RWPE2 (cell line): ENCODE data around the gene MCF2L2.

Source experiments
- ATAC-seq: fragments of 200-7000 bp; cut with Tn5 transposase; 3 replicates; pipeline ENCODE4 v1.9.1; 2021; ENCODE audit warnings: low read depth
- DNase-seq: peaks from one replicate; pipeline ENCODE4 v3.0.0-alpha.2; 2020; ENCODE audit warnings: low spot score
- H3K27ac ChIP-seq: fragments of 450-650 bp; 2 replicates; pipeline ENCODE4 v1.5.1; 2017; ENCODE audit warnings: mild to moderate bottlenecking; ENCODE audit not compliant: poor library complexity, severe bottlenecking
- H3K27me3 ChIP-seq: fragments of 250-450 bp; sonication (Bioruptor Pico); 2 replicates; pipeline ENCODE4 v1.5.1; 2021; ENCODE audit warnings: mild to moderate bottlenecking, moderate library complexity; ENCODE audit not compliant: insufficient read depth, poor library complexity, severe bottlenecking
- H3K36me3 ChIP-seq: fragments of 250-450 bp; sonication (Bioruptor Pico); 2 replicates; pipeline ENCODE4 v1.5.1; 2020; ENCODE audit warnings: low read depth, mild to moderate bottlenecking, moderate library complexity
- H3K4me1 ChIP-seq: fragments of 250-450 bp; sonication (Bioruptor Pico); 2 replicates; pipeline ENCODE4 v1.5.1; 2021; ENCODE audit warnings: mild to moderate bottlenecking, moderate library complexity; ENCODE audit not compliant: insufficient read depth, poor library complexity, severe bottlenecking
- H3K4me3 ChIP-seq: fragments of 250-450 bp; sonication (Bioruptor Pico); 2 replicates; pipeline ENCODE4 v1.5.1; 2021; ENCODE audit warnings: mild to moderate bottlenecking, moderate library complexity; ENCODE audit not compliant: severe bottlenecking
- H3K9me3 ChIP-seq: fragments of 250-450 bp; sonication (Bioruptor Pico); 2 replicates; pipeline ENCODE4 v1.5.1; 2021; ENCODE audit warnings: mild to moderate bottlenecking, moderate library complexity; ENCODE audit not compliant: severe bottlenecking
- TF ChIP-seq, protein P1 (sequence below): fragments of 450-650 bp; IDR thresholded peaks from one replicate; pipeline ENCODE4 v1.5.1; 2017; ENCODE audit warnings: mild to moderate bottlenecking, moderate library complexity; ENCODE audit not compliant: poor library complexity, severe bottlenecking

The MCF2L2 gene

DNA sequence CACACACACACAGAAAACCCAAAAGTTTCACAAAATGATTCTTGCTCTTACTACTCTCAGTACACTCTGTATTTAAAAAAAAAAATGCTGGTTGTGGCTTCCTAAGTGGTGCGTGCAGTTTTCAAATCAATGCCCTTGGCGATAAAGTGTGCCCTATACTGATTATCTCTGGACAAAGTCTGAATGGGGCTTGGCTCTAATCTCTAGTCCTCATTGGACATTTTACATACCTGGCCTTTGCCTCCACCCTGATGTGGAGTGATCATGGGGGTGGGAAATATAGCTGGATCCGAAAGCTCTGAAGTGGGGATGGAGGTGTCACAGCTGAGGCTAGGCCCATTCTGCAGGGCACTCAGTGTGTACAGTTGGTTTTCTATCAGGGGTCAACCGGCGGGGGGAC is 161.3 kb downstream of the MCF2L2 start:
- ATAC-seq, result no peak
- TF ChIP-seq, protein P1, sequence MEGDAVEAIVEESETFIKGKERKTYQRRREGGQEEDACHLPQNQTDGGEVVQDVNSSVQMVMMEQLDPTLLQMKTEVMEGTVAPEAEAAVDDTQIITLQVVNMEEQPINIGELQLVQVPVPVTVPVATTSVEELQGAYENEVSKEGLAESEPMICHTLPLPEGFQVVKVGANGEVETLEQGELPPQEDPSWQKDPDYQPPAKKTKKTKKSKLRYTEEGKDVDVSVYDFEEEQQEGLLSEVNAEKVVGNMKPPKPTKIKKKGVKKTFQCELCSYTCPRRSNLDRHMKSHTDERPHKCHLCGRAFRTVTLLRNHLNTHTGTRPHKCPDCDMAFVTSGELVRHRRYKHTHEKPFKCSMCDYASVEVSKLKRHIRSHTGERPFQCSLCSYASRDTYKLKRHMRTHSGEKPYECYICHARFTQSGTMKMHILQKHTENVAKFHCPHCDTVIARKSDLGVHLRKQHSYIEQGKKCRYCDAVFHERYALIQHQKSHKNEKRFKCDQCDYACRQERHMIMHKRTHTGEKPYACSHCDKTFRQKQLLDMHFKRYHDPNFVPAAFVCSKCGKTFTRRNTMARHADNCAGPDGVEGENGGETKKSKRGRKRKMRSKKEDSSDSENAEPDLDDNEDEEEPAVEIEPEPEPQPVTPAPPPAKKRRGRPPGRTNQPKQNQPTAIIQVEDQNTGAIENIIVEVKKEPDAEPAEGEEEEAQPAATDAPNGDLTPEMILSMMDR, result no peak
- Histone ChIP-seq H3K4me1 (peaks cover 85% of the 10 kb centered on the region), H3K4me3 (no peak overlapping the region), H3K27me3 (no peaks in the 10 kb centered on the region), H3K9me3 (no peaks in the 10 kb centered on the region), H3K27ac (peak overlapping the region; percentile 93), H3K36me3 (peaks cover 65% of the 10 kb centered on the region)
- no peak for DNase-seq

DNA sequence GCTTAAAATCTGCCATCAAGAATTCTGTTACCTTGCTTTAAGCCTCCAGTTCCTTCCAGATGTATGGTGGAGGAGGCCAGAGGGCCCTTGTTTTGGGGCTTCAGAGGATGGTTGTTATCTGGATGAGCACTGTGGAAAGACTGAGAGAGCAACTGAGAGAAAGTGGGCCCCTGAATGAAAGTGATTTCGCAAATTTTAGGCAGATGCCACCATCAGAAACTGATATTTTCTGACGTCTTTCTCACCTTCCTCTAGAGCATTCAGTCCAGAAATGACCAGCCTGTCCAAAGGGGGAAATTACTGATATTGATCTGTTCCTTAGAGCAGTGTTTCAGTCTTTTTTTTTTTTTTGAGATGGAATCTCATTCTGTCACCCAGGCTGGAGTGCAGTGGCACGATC is 162.0 kb downstream of the MCF2L2 start:
- peaks cover 83% of the 10 kb centered on the region for H3K4me1 ChIP-seq
- H3K4me3 ChIP-seq, result no peak overlapping the region
- TF ChIP-seq, protein P1, result no peak
- H3K27ac ChIP-seq, result peak overlapping the region; percentile 93
- H3K36me3 ChIP-seq, result peaks cover 60% of the 10 kb centered on the region
- H3K27me3 ChIP-seq, result no peaks in the 10 kb centered on the region
- H3K9me3 ChIP-seq, result no peaks in the 10 kb centered on the region
- ATAC-seq (no peak), DNase-seq (no peak)

GRCh38 chr3:183265834-183266417 is 162.5 kb downstream of the MCF2L2 start:
- H3K9me3 ChIP-seq, result no peaks in the 10 kb centered on the region
- TF ChIP-seq, protein P1, result no peak
- H3K4me3 ChIP-seq, result no peak overlapping the region
- ATAC-seq, result peak; percentile 94
- H3K4me1 ChIP-seq, result peaks cover 86% of the 10 kb centered on the region
- H3K36me3 ChIP-seq, result peaks cover 60% of the 10 kb centered on the region
- H3K27ac ChIP-seq, result peak overlapping the region; percentile 93
- DNase-seq, result peak; percentile 90
- no peaks in the 10 kb centered on the region for H3K27me3 ChIP-seq

- no peak overlapping the region for H3K4me3 ChIP-seq
- H3K27me3 ChIP-seq, result no peaks in the 10 kb centered on the region
- peaks cover 86% of the 10 kb centered on the region for H3K4me1 ChIP-seq
- H3K27ac ChIP-seq, result peak overlapping the region; percentile 93
- DNase-seq, result no peak
- H3K9me3 ChIP-seq, result no peaks in the 10 kb centered on the region
- ATAC-seq, result peak; percentile 15; the same call in 2 of the 3 replicates
- peaks cover 60% of the 10 kb centered on the region for H3K36me3 ChIP-seq
- TF ChIP-seq, protein P1, result no peak
Measured at GRCh38 chr3:183265157-183265642, 163.2 kb downstream of the MCF2L2 start.

DNA sequence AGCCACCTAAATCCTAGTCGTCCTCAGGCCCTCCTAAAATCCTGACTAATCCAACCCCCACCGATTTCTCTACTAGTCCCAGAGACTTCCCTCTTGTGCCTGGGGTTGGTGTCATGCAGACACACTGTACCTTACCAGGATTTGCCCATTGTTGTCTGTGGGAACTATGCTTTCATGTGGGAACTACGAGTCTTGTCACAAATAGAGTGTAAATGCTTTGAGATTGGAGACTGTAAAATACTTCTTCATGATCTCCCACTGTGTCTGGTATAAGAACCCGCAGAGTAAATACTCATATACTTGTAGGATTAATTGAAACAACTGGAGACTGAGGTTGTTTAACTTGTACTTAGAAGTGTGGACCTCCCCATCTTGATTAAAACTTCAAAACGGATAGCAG is 164.2 kb downstream of the MCF2L2 start:
- ATAC-seq, result no peak
- H3K27me3 ChIP-seq, result no peaks in the 10 kb centered on the region
- H3K9me3 ChIP-seq, result no peaks in the 10 kb centered on the region
- peak overlapping the region; percentile 93 for H3K27ac ChIP-seq
- DNase-seq, result no peak
- H3K4me1 ChIP-seq, result peaks cover 87% of the 10 kb centered on the region
- TF ChIP-seq, protein P1, result no peak
- H3K4me3 ChIP-seq, result no peak overlapping the region
- peaks cover 58% of the 10 kb centered on the region for H3K36me3 ChIP-seq
